Measurements from ENCODE around the gene CYP26B1.

- TF ChIP-seq CTCF (IDR thresholded peaks at IDR 0.05; ENCODE audit: borderline replicate concordance, extremely low read depth, low read length, poor library complexity, severe bottlenecking) (no peak), EZH2 (IDR thresholded peaks at IDR 0.05; ENCODE audit: borderline replicate concordance, low read depth, low read length, severe bottlenecking) (no peak)
Measured at GRCh38 chr2:72138921-72139381, 8.7 kb downstream of the CYP26B1 start.

Measured in DND-41 (cell line).